ENCODE measurements around the gene SYNGAP1. TPM values are rescaled to one million over a fixed set of nuclear protein-coding genes. Genes with fewer than 3 reads are reported as not detected.

The SYNGAP1 gene
- total RNA-seq, 2 donors from 2014 or later: 82.3 to 83.9 TPM

DNA sequence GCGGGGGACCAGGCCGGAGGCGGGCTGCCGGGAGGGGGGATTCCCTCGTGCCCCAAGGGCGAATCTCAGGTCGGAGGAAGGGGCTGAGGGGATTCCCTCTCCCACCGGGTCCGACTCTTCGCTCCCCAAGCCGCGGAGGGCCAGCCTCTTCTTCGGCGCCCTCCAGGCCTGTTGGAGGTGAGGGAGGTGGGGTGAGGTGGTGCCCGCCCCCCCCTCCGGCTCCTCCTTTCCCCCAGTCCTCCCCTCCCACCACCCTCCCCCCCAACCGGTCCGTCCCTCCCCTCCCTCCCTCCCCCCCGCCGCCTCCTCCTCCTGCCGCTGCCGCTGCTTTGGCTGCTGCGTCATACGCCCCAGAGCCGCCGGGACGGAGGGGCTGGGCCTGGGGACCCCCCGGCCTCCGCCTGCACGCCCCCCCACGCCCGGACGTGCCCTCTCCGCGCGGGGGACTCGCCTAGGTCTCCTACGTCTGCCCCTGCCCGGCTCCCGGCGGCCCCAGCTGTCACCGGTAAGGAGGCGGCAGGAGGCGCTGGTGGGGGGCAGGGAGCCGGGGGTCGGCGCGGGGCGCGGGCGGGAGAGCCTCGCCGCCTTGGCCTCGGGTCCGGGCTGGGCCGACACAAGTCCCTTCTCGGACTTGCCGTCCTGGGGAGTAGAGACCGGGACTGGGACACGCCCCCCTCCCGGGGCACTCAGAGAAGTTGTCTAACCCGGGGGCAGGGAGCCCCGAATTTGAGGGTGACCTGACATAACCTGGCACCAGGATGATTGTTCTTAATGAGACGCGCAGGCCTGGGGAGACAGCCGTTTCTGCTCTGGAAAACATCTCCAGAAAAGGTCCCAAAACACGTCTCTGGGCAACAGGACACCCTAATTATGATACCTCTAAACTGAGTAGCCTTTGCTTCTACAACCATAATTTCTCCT is 8.9 kb upstream of the SYNGAP1 start, which contains the start of gene PHF1:
TSS of gene PHF1 (plus strand) at position 304 of the 921 bp plus-strand sequence. CDS start 1,250 bp downstream, outside the sequence.
- H3K36me3 Mint-ChIP-seq (ENCODE audit: low read depth): peaks cover 12% of the 10 kb centered on the region
- peak within 1 kb of the TSS; percentile 92 for H3K27ac Mint-ChIP-seq
- DNase-seq: peak in 1 of 3 donors; percentile 84
- no peaks in the 10 kb centered on the region for H3K27me3 Mint-ChIP-seq
- H3K4me1 Mint-ChIP-seq: peaks cover 45% of the 10 kb centered on the region
- H3K9me3 ChIP-seq (ENCODE audit: control insufficient read depth, low read length, poor library complexity, severe bottlenecking): no peaks in the 10 kb centered on the region
- H3K4me3 Mint-ChIP-seq: peak within 1 kb of the TSS; percentile 96
- ATAC-seq: peak; percentile 76

- Mint-ChIP-seq H3K27ac (peak overlapping the region; percentile 92), H3K4me3 (peak overlapping the region; percentile 96), H3K27me3 (no peaks in the 10 kb centered on the region), H3K36me3 (ENCODE audit: low read depth) (peaks cover 12% of the 10 kb centered on the region), H3K4me1 (peaks cover 50% of the 10 kb centered on the region)
- DNase-seq (no peak), ATAC-seq (no peak)
- no peaks in the 10 kb centered on the region for H3K9me3 ChIP-seq (ENCODE audit: control insufficient read depth, low read length, poor library complexity, severe bottlenecking)
Observed at GRCh38 chr6:33411632-33412005, 8.2 kb upstream of the SYNGAP1 start.

GRCh38 chr6:33412140-33413009 is 7.5 kb upstream of the SYNGAP1 start:
- H3K9me3 ChIP-seq (ENCODE audit: control insufficient read depth, low read length, poor library complexity, severe bottlenecking): no peaks in the 10 kb centered on the region
- Mint-ChIP-seq H3K27me3 (no peaks in the 10 kb centered on the region), H3K4me3 (peak overlapping the region; percentile 96), H3K27ac (peak overlapping the region; percentile 100), H3K4me1 (peaks cover 57% of the 10 kb centered on the region), H3K36me3 (ENCODE audit: low read depth) (peaks cover 12% of the 10 kb centered on the region)
- DNase-seq (no peak), ATAC-seq (no peak)

DNA sequence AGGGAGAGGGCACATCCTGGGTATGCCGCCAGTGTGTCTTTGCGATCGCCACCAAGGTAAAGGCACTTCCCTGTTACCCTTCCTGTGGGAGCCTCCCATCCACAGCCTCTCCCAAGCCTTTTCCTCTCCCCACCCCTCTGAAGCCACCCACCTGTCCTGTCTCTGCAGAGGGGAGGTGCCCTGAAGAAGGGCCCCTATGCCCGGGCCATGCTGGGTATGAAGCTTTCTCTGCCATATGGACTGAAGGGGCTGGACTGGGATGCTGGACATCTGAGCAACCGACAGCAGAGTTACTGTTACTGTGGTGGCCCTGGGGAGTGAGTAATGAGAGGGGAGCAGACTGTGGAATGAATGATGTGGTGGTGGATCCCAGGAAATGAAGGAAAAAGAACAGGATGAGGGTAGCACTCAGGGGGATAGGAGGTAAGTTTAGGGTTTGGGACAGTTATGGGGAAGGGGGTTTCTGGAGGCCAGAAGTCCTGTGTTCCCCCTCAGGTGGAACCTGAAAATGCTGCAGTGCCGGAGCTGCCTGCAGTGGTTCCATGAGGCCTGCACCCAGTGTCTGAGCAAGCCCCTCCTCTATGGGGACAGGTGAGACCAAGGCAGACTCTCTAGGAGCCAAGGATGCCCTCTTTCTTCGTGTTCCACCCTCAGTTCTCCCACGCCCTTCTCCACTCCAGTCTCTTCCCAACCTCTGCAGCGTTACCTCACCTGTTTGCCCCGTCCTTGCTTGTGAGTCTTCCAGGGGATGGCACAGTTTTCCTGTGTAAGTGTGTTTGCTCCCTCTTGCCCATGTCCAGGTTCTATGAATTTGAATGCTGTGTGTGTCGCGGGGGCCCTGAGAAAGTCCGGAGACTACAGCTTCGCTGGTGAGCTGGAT is 6.4 kb upstream of the SYNGAP1 start:
- no peaks in the 10 kb centered on the region for H3K9me3 ChIP-seq (ENCODE audit: control insufficient read depth, low read length, poor library complexity, severe bottlenecking)
- peaks cover 12% of the 10 kb centered on the region for H3K36me3 Mint-ChIP-seq (ENCODE audit: low read depth)
- H3K27ac Mint-ChIP-seq: peak overlapping the region; percentile 100
- no peak for ATAC-seq
- H3K4me1 Mint-ChIP-seq: peaks cover 62% of the 10 kb centered on the region
- DNase-seq: no peak
- peak overlapping the region; percentile 96 for H3K4me3 Mint-ChIP-seq
- no peaks in the 10 kb centered on the region for H3K27me3 Mint-ChIP-seq

DNA sequence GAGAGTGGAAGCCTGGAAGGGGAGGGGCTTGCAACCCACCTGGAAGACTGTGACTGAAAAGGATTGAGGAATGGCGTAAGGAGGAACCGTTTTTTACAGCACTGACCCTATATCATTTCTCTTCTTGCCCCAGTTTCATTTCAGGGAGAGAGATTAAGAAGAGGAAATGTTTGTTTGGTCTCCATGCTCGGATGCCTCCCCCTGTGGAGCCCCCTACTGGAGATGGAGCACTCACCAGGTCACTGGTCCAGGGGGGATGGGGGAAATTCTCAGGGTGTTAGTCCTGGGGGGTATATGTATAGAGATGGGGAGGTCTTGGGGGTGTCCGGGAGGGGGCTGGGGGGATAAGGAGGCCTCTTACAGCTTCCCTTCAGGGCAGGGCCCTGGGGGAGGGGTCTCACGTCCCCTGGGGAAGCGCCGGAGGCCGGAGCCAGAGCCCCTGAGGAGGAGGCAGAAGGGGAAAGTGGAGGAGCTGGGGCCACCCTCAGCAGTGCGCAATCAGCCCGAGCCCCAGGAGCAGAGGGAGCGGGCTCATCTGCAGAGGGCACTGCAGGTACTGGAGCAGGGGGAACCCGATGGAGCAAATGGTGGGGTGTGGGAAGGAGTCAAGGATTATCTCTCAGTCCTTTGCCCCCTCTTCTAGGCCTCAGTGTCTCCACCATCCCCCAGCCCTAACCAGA is 5.1 kb upstream of the SYNGAP1 start:
- H3K27me3 Mint-ChIP-seq: no peaks in the 10 kb centered on the region
- peaks cover 70% of the 10 kb centered on the region for H3K4me1 Mint-ChIP-seq
- DNase-seq: no peak
- H3K4me3 Mint-ChIP-seq: peak overlapping the region; percentile 85
- H3K27ac Mint-ChIP-seq: peak overlapping the region; percentile 100
- ATAC-seq: no peak
- H3K36me3 Mint-ChIP-seq (ENCODE audit: low read depth): peaks cover 12% of the 10 kb centered on the region
- no peaks in the 10 kb centered on the region for H3K9me3 ChIP-seq (ENCODE audit: control insufficient read depth, low read length, poor library complexity, severe bottlenecking)

DNA sequence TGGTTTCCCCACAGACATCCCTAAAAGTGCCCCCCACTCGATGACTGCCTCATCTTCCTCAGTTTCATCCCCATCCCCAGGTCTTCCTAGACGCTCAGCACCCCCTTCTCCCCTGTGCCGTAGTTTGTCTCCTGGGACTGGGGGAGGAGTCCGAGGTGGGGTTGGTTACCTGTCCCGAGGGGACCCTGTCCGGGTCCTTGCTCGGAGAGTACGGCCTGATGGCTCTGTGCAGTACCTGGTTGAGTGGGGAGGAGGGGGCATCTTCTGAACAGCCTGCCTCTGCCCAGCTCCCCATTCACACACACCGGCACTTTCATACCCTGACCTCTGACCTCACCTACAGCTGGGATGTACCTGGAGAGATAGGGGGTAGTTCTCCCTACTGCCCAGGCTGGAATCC is 4.0 kb upstream of the SYNGAP1 start:
- Mint-ChIP-seq H3K4me3 (peak overlapping the region; percentile 97), H3K4me1 (peaks cover 71% of the 10 kb centered on the region), H3K27ac (peak overlapping the region; percentile 100), H3K36me3 (ENCODE audit: low read depth) (peaks cover 12% of the 10 kb centered on the region), H3K27me3 (no peaks in the 10 kb centered on the region)
- H3K9me3 ChIP-seq (ENCODE audit: control insufficient read depth, low read length, poor library complexity, severe bottlenecking): no peaks in the 10 kb centered on the region
- ATAC-seq (no peak), DNase-seq (no peak)

DNA sequence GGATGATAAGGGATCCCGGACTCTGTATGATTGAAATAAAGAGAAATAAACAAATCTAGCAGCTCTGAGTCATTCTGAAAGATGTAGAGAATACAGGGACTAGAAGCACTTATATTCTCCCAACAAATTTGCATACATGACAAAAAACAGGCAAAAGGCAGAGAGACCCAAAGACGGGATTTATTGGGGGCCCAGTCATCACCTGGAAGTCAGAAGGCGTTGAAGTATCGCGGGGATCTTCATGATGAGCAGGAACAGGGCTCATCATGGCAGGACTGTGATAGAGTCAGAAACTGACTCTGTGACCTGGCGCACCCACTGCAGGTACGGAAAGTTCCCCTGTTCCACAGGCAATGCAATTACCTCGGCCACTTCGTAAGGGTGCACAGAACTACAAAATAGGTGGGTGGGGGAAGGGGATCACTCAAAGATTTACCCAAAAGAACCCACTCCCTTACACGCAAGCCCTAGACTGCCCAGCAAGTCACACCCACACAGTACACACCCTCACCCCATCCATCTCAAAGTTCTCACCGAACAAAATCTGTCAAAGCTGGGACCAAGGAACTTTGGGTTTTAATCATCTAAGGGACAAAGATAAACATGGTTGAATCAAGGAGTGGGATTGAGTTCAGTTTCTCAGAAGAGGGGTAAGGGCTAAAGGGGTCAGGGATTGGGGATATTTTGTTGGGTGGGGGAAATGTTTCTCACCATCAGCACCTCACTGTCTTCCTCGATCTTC is 3.3 kb upstream of the SYNGAP1 start:
- Mint-ChIP-seq H3K4me1 (peaks cover 75% of the 10 kb centered on the region), H3K36me3 (ENCODE audit: low read depth) (peaks cover 12% of the 10 kb centered on the region), H3K27me3 (no peaks in the 10 kb centered on the region), H3K4me3 (peak overlapping the region; percentile 97), H3K27ac (peak overlapping the region; percentile 100)
- no peak for DNase-seq
- no peaks in the 10 kb centered on the region for H3K9me3 ChIP-seq (ENCODE audit: control insufficient read depth, low read length, poor library complexity, severe bottlenecking)
- no peak for ATAC-seq

GRCh38 chr6:33417128-33417902 is 2.5 kb upstream of the SYNGAP1 start:
- Mint-ChIP-seq H3K4me1 (peaks cover 78% of the 10 kb centered on the region), H3K36me3 (ENCODE audit: low read depth) (peaks cover 12% of the 10 kb centered on the region), H3K27me3 (no peaks in the 10 kb centered on the region)

GRCh38 chr6:33417903-33418689 is 1.8 kb upstream of the SYNGAP1 start, which contains the start of gene CUTA:
Gene CUTA (minus strand): TSS chr6:33418107. CDS start chr6:33418000, 107 bp downstream.
- Mint-ChIP-seq H3K27ac (peak within 1 kb of the TSS; percentile 100), H3K27me3 (no peaks in the 10 kb centered on the region), H3K4me3 (peak within 1 kb of the TSS; percentile 97), H3K36me3 (ENCODE audit: low read depth) (peaks cover 9% of the 10 kb centered on the region), H3K4me1 (peaks cover 77% of the 10 kb centered on the region)
- peak; percentile 84 for ATAC-seq
- peak; percentile 97 to 99 (median 97) for DNase-seq
- H3K9me3 ChIP-seq (ENCODE audit: control insufficient read depth, low read length, poor library complexity, severe bottlenecking): no peaks in the 10 kb centered on the region

More at GRCh38 chr6:33417128-33417902, 2.5 kb upstream of the SYNGAP1 start:
- no peak for DNase-seq
- ATAC-seq: no peak
- H3K9me3 ChIP-seq (ENCODE audit: control insufficient read depth, low read length, poor library complexity, severe bottlenecking): no peaks in the 10 kb centered on the region
- peak overlapping the region; percentile 100 for H3K27ac Mint-ChIP-seq
- H3K4me3 Mint-ChIP-seq: peak overlapping the region; percentile 97

DNA sequence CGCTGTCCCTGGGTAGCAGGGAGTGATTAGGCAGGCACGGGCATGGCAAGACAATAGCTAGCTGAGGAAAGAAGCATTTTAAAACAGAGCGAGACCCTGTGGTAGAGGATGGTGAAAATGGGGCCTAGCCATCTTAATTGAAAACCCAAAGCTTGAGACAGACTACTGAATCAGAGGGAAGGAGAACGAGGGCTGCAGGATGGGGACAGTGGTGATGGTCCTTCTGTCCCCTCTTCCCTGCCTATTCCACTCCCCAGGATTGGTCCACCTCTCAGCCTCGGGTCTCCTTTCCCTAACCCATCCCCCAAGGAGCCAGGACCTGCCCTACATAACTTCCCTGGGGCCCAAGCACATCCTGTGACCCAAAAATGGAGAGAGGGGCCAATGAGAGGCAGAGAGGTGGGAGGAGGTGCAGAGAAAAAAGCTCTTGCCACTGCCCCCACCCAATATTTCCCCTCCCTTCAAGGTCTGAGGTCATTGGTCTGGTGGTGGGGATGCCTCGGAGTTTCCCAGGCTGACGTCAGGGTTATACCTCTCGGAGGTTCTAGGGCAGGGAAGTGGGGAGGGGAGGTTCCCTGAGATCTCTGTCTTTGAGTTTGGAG is 1.1 kb upstream of the SYNGAP1 start:
- DNase-seq (peak; percentile 62 to 78 (median 69)), ATAC-seq (peak; percentile 40)
- Mint-ChIP-seq H3K4me1 (peaks cover 73% of the 10 kb centered on the region), H3K36me3 (ENCODE audit: low read depth) (peaks cover 6% of the 10 kb centered on the region), H3K4me3 (peak overlapping the region; percentile 97), H3K27me3 (no peaks in the 10 kb centered on the region), H3K27ac (peak overlapping the region; percentile 100)
- H3K9me3 ChIP-seq (ENCODE audit: control insufficient read depth, low read length, poor library complexity, severe bottlenecking): no peaks in the 10 kb centered on the region

Data from T-helper 17 cell (primary cell).